Left lung (tissue), 10 donors: ENCODE measurements around the gene PTGER4. TPM values are rescaled to one million over a fixed set of nuclear protein-coding genes. Genes with fewer than 3 reads are reported as not detected.
A peak's percentile ranks its signal among the peaks of the same experiment; 100 is the strongest.

ENCODE experiments used
- ATAC-seq: fragments of 200-7000 bp; cut with Tn5 transposase; one replicate; pipeline ENCODE4 v1.9.1; 2020; ENCODE audit warnings: moderate library complexity
- DNase-seq, 4 donors: peaks; one replicate each; pipeline ENCODE4 v3.0.0-alpha.2; 2013 to 2020
- H3K27ac ChIP-seq, 2 donors: fragments of 200-600 bp; sonication (generic) in 1 of 2; one replicate each; pipeline versions ENCODE4 v1.5.0 to v1.8.0; 2020 to 2021
- H3K27me3 ChIP-seq, 2 donors: fragments of 200-600 bp; sonication (generic) in 1 of 2; one replicate each; pipeline versions ENCODE4 v1.5.0 to v1.8.0; 2020 to 2021
- H3K36me3 ChIP-seq, 2 donors: fragments of 200-600 bp; sonication (generic) in 1 of 2; one replicate each; pipeline versions ENCODE4 v1.5.0 to v1.8.0; 2020 to 2021
- H3K4me1 ChIP-seq, 2 donors: fragments of 200-600 bp; one replicate each; pipeline ENCODE4 v1.8.0; 2021
- H3K4me3 ChIP-seq, 2 donors: fragments of 200-600 bp; sonication (generic) in 1 of 2; one replicate each; pipeline versions ENCODE4 v1.5.0 to v1.8.0; 2020 to 2021; ENCODE audit warnings: mild to moderate bottlenecking in 1 of 2
- H3K9me3 ChIP-seq, 2 donors: fragments of 200-600 bp; sonication (generic) in 1 of 2; one replicate each; pipeline versions ENCODE4 v1.5.0 to v1.8.0; 2020 to 2021
- intact Hi-C, 2 donors: fragments of 100-400 bp; cut with DNase I; formaldehyde crosslinking; loops; one replicate each; pipeline versions ENCODE4 v1.11.2 to v1.14.2; 2022
- polyA plus RNA-seq, 6 donors: library from polyadenylated mRNA; unstranded; fragments of 120-200 nt; gene quantifications; one replicate each; pipeline ENCODE4 v1.2.1, GENCODE V29; 2013; ENCODE audit not compliant: insufficient read length in 6 of 6
- total RNA-seq, 2 donors: library from RNA; stranded (reverse); fragmentation: NEBNext Ultra II Directional; extraction: Animal tissue kit (Norgen Biotek cat#: 25700); gene quantifications; one replicate each; pipeline ENCODE4 v1.2.1, GENCODE V29; 2021
- TF ChIP-seq, protein P1 (sequence below), 2 donors: fragments of 200-600 bp; sonication (generic) in 1 of 2; IDR thresholded peaks; one replicate each; pipeline versions ENCODE4 v1.5.0 to v1.8.0; 2021; ENCODE audit warnings: antibody characterized with exemption in 2 of 2
- donor health status: DM: no; HTN: yes; CAD: no.
- donor health status: DM: no; HTN: no; CAD: no.

PTGER4 gene
- total and polyA plus RNA-seq, 8 donors, result 2.0 to 28.4 (median 3.8) TPM

DNA sequence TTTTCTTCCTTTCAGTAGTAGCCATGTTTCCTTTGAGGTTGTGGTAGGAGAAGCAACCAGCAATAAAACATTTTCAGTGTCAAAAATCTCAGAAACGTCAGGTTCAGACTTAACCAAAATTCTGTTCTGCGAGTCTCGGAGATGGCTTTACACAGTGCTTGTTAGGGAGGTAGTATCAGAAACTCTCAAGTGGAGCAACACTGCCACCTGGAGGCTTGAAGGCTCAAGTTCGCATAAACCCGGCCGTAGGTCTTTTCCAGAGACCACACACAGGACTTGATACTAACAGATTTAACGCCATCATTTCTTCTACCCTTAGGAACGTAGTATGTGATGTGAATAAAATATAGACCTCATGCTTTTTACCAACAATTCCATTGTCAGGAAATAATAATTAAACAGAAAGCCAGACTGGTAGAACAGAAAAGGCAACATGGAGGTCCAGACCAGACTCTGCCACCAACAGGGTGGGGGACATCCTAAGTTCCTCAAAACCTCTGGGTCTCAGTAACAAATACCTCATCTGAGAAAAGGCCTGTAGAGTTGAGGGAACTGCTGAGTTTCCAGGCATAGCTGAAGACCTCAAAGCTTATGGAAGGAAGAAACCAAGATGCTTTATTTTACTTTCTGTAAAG, 8.5 kb downstream of the PTGER4 start:
- peaks cover 3 to 76% of the 10 kb centered on the region in 2 donors for H3K4me1 ChIP-seq
- H3K4me3 ChIP-seq, result peak overlapping the region in 1 of 2 donors; percentile 78
- ATAC-seq (peak; percentile 96), DNase-seq (peak; percentile 41 to 91 (median 80))
- no peaks in the 10 kb centered on the region for H3K9me3 ChIP-seq
- no peak overlapping the region for H3K27ac ChIP-seq
- intact Hi-C loops, result loop anchor here in 1 of 2 donors (5.0 kb wide), 1 partner anchor 741 kb away; no protein-coding TSS in a partner anchor
- TF ChIP-seq, protein P1, sequence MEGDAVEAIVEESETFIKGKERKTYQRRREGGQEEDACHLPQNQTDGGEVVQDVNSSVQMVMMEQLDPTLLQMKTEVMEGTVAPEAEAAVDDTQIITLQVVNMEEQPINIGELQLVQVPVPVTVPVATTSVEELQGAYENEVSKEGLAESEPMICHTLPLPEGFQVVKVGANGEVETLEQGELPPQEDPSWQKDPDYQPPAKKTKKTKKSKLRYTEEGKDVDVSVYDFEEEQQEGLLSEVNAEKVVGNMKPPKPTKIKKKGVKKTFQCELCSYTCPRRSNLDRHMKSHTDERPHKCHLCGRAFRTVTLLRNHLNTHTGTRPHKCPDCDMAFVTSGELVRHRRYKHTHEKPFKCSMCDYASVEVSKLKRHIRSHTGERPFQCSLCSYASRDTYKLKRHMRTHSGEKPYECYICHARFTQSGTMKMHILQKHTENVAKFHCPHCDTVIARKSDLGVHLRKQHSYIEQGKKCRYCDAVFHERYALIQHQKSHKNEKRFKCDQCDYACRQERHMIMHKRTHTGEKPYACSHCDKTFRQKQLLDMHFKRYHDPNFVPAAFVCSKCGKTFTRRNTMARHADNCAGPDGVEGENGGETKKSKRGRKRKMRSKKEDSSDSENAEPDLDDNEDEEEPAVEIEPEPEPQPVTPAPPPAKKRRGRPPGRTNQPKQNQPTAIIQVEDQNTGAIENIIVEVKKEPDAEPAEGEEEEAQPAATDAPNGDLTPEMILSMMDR (IDR thresholded peaks at IDR 0.05), result peak; percentile 67 to 89
- no peaks in the 10 kb centered on the region for H3K27me3 ChIP-seq
- peaks cover 0 to 40% of the 10 kb centered on the region in 2 donors for H3K36me3 ChIP-seq

DNA sequence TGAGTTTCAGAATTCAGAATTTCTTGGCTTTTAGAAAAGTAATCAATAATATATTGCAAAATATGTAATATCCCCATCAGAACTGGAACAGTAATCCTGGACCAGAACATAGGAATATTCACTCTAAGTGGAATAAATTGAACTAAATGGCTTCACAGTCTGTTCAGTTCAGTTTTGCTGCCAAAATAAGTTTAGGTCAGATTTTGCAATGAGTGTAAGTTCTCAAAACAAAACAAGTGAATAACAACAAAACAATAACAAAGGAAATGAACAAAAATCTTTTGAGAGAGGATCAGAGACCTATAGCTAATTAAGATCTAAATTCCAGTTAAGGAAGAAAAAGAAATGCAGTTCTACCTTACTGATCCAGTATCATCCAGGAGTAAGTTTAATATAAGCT, 9.3 kb downstream of the PTGER4 start:
- Histone ChIP-seq H3K27ac (peak overlapping the region in 1 of 2 donors; percentile 24), H3K27me3 (no peaks in the 10 kb centered on the region), H3K4me3 (no peak overlapping the region), H3K4me1 (peaks cover 3 to 70% of the 10 kb centered on the region in 2 donors), H3K9me3 (no peaks in the 10 kb centered on the region), H3K36me3 (peaks cover 0 to 48% of the 10 kb centered on the region in 2 donors)
- TF ChIP-seq, protein P1 (IDR thresholded peaks at IDR 0.05), result no peak
- intact Hi-C loops, result loop anchor here in 1 of 2 donors (5.0 kb wide), 1 partner anchor 742 kb away; no protein-coding TSS in a partner anchor
- DNase-seq, result no peak
- ATAC-seq, result no peak

DNA sequence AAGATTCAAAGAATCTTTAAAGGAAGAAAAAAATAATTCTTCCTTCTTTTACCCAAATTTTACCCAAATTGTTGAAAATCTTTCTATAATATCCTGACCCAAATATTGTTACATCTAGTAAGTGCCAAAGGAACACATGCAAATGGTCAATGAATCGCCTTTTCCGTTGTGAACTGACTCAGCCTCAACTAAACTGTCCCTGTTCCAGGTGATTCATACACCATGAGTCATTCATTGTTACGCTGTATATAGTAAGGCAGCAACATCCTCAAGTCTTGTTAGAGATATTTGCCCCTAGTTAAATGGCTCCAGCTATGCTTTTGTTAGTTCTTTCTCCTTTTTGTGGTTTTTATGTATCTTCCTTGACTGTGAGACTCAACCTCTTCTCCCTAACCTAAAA, 9.7 kb downstream of the PTGER4 start:
- H3K4me3 ChIP-seq, result no peak overlapping the region
- H3K27me3 ChIP-seq, result no peaks in the 10 kb centered on the region
- H3K36me3 ChIP-seq, result peaks cover 0 to 52% of the 10 kb centered on the region in 2 donors
- ATAC-seq (peak; percentile 73), DNase-seq (no peak)
- peaks cover 3 to 66% of the 10 kb centered on the region in 2 donors for H3K4me1 ChIP-seq
- TF ChIP-seq, protein P1 (IDR thresholded peaks at IDR 0.05), result no peak
- peak overlapping the region in 1 of 2 donors; percentile 24 for H3K27ac ChIP-seq
- intact Hi-C loops, result loop anchor here in 1 of 2 donors (5.0 kb wide), 1 partner anchor 742 kb away; no protein-coding TSS in a partner anchor
- no peaks in the 10 kb centered on the region for H3K9me3 ChIP-seq

DNA sequence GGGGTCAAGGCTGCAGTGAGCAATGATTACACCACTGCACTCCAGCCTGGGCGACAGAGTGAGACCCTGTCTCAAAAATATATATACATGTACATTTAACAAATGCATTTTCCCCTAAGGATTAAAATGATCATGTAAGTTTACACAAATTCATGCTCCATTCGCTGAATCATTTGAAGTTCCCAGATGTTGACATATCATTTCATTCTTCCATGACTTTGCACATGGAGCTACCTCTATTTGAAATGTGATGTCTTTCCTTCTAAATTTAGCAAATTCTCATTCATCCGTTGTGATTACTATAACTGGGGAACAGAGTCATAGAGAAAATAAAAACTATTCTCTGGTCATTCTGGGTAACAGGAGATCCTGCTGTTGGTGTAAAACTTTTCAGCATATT, 10.6 kb downstream of the PTGER4 start:
- Histone ChIP-seq H3K4me1 (peaks cover 3 to 58% of the 10 kb centered on the region in 2 donors), H3K9me3 (no peaks in the 10 kb centered on the region), H3K27me3 (no peaks in the 10 kb centered on the region), H3K27ac (peak overlapping the region in 1 of 2 donors; percentile 24), H3K36me3 (peaks cover 0 to 57% of the 10 kb centered on the region in 2 donors), H3K4me3 (no peak overlapping the region)
- intact Hi-C loops, result no loop called here
- ATAC-seq, result no peak
- TF ChIP-seq, protein P1 (IDR thresholded peaks at IDR 0.05), result no peak
- DNase-seq, result no peak

DNA sequence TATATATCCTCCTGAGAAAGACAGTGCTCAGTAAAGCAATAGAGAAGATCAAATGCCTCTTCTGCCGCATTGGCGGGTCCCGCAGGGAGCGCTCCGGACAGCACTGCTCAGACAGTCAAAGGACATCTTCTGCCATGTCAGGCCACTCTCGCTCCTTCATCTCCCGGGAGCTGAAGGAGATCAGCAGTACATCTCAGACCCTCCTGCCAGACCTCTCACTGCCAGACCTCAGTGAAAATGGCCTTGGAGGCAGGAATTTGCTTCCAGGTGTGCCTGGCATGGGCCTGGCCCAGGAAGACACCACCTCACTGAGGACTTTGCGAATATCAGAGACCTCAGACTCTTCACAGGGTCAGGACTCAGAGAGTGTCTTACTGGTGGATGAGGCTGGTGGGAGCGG, 12.2 kb downstream of the PTGER4 start:
- no peak for ATAC-seq
- Histone ChIP-seq H3K9me3 (no peaks in the 10 kb centered on the region), H3K4me1 (peaks cover 3 to 41% of the 10 kb centered on the region in 2 donors), H3K27me3 (no peaks in the 10 kb centered on the region), H3K4me3 (no peak overlapping the region), H3K27ac (no peak overlapping the region), H3K36me3 (peaks cover 0 to 51% of the 10 kb centered on the region in 2 donors)
- intact Hi-C loops, result no loop called here
- peak in 1 of 4 donors; percentile 53 for DNase-seq
- TF ChIP-seq, protein P1 (IDR thresholded peaks at IDR 0.05), result no peak
